IMR-90 (cell line): ENCODE measurements around the gene SNAPC1. TPM values are rescaled to one million over a fixed set of nuclear protein-coding genes. Genes with fewer than 3 reads are reported as not detected.

Experiments used
- ATAC-seq: fragments of 200-7000 bp; cut with Tn5 transposase; 2 replicates; pipeline ENCODE4 v1.9.1; 2020; ENCODE audit warnings: low read depth, mild to moderate bottlenecking, moderate library complexity
- BruUV-seq: library from RNA; stranded (reverse); fragments of 400-500 nt; replicated peaks from 2 replicates; lab custom pipeline; 2021; lab: Mats Ljungman, UMichigan
- CTCF ChIA-PET: fragments of 300-600 bp; formaldehyde crosslinking; extraction: SDS; loops from one replicate; lab custom pipeline; 2021; ENCODE audit warnings: antibody characterized with exemption; lab: Yijun Ruan, JAX
- POLR2A ChIA-PET: fragments of 300-600 bp; sonication (Branson Sonifier 250); formaldehyde crosslinking; loops from one replicate; lab custom pipeline; 2022; ENCODE audit warnings: antibody characterized with exemption; ENCODE audit not compliant: unreplicated experiment; lab: Charles Lee
- DNase-seq: peaks from one replicate; pipeline ENCODE4 v3.0.0; 2013
- H2AFZ ChIP-seq: replicated peaks from 2 replicates; pipeline ENCODE3; 2013; ENCODE audit warnings: low read length, mild to moderate bottlenecking; ENCODE audit not compliant: poor library complexity
- H2AK5ac ChIP-seq: 2 replicates; pipeline ENCODE4 v1.6.1; 2013; ENCODE audit warnings: low read depth, low read length, inconsistent platforms
- H2AK9ac ChIP-seq: replicated peaks from 2 replicates; pipeline ENCODE3; 2013; ENCODE audit warnings: mild to moderate bottlenecking, low read depth, low read length, moderate library complexity; ENCODE audit not compliant: poor library complexity
- H2BK120ac ChIP-seq: 2 replicates; pipeline ENCODE4 v1.6.1; 2013; ENCODE audit warnings: low read depth, low read length, inconsistent platforms
- H2BK15ac ChIP-seq: 3 replicates; pipeline ENCODE4 v1.6.1; 2013; ENCODE audit warnings: low read depth, low read length, inconsistent platforms
- H2BK20ac ChIP-seq: 2 replicates; pipeline ENCODE4 v1.6.1; 2013; ENCODE audit warnings: low read depth, mild to moderate bottlenecking, inconsistent platforms, low read length, moderate library complexity
- H2BK5ac ChIP-seq: 2 replicates; pipeline ENCODE4 v1.6.1; 2013; ENCODE audit warnings: mild to moderate bottlenecking, low read depth, low read length, inconsistent platforms; ENCODE audit not compliant: poor library complexity, severe bottlenecking
- H3K14ac ChIP-seq: replicated peaks from 2 replicates; pipeline ENCODE4 v1.6.1; 2013; ENCODE audit warnings: low read depth, low read length, inconsistent platforms
- H3K18ac ChIP-seq: 2 replicates; pipeline ENCODE4 v1.6.1; 2013; ENCODE audit warnings: low read depth, low read length, control low read depth
- H3K23ac ChIP-seq: 2 replicates; pipeline ENCODE4 v1.6.1; 2013; ENCODE audit warnings: low read depth, low read length, inconsistent platforms
- H3K27ac ChIP-seq: 2 replicates; pipeline ENCODE4 v1.5.1; 2013; ENCODE audit warnings: mild to moderate bottlenecking, control low read depth, low read length; ENCODE audit not compliant: insufficient read depth
- H3K27me3 ChIP-seq: 2 replicates; pipeline ENCODE4 v1.6.1; 2013; ENCODE audit warnings: low read length; ENCODE audit not compliant: control insufficient read depth, insufficient read depth
- H3K36me3 ChIP-seq: 2 replicates; pipeline ENCODE4 v1.6.1; 2013; ENCODE audit warnings: low read length, mixed read lengths; ENCODE audit not compliant: control insufficient read depth, insufficient read depth
- H3K4ac ChIP-seq: 2 replicates; pipeline ENCODE4 v1.6.1; 2013; ENCODE audit warnings: low read depth, low read length, inconsistent platforms
- H3K4me1 ChIP-seq: 2 replicates; pipeline ENCODE4 v1.6.1; 2013; ENCODE audit warnings: low read length, mixed read lengths; ENCODE audit not compliant: control insufficient read depth, insufficient read depth
- H3K4me2 ChIP-seq: 2 replicates; pipeline ENCODE4 v1.6.1; 2013; ENCODE audit warnings: low read depth, mild to moderate bottlenecking, control low read depth, low read length, moderate library complexity
- H3K4me3 ChIP-seq: 2 replicates; pipeline ENCODE4 v1.5.1; 2013; ENCODE audit warnings: low read depth, mild to moderate bottlenecking, control low read depth, low read length, moderate library complexity; ENCODE audit not compliant: insufficient read depth
- H3K56ac ChIP-seq: 2 replicates; pipeline ENCODE4 v1.6.1; 2013; ENCODE audit warnings: low read length, inconsistent platforms; ENCODE audit not compliant: insufficient read depth; ENCODE audit errors: extremely low read depth
- H3K79me1 ChIP-seq, 2 experiments: 2 replicates each; pipeline ENCODE4 v1.6.1; 2013; ENCODE audit warnings: low read length in 2 of 2, inconsistent platforms in 1 of 2, low read depth in 1 of 2
- H3K9ac ChIP-seq: 2 replicates; pipeline ENCODE4 v1.6.1; 2013; ENCODE audit warnings: low read depth, low read length, control low read depth
- H3K9me1 ChIP-seq: 2 replicates; pipeline ENCODE4 v1.6.1; 2013; ENCODE audit warnings: low read length, inconsistent platforms; ENCODE audit not compliant: insufficient read depth
- H3K9me3 ChIP-seq: 2 replicates; pipeline ENCODE4 v1.6.1; 2013; ENCODE audit warnings: low read length; ENCODE audit not compliant: control insufficient read depth, insufficient read depth
- H4K20me1 ChIP-seq: 2 replicates; pipeline ENCODE4 v1.6.1; 2013; ENCODE audit warnings: low read length, inconsistent platforms; ENCODE audit not compliant: insufficient read depth
- H4K5ac ChIP-seq: 2 replicates; pipeline ENCODE4 v1.6.1; 2013; ENCODE audit warnings: mild to moderate bottlenecking, low read depth, low read length, control low read depth
- H4K8ac ChIP-seq, 2 experiments: 2 replicates each; pipeline ENCODE4 v1.6.1; 2013; ENCODE audit warnings: low read depth in 2 of 2, low read length in 2 of 2, control low read depth in 1 of 2, inconsistent platforms in 1 of 2
- H4K91ac ChIP-seq: 2 replicates; pipeline ENCODE4 v1.6.1; 2013; ENCODE audit warnings: low read depth, low read length, inconsistent platforms; ENCODE audit not compliant: insufficient read depth
- BHLHE40 ChIP-seq: fragments of 150-350 bp; IDR thresholded peaks from 2 replicates; pipeline ENCODE4 v1.6.1; 2016; ENCODE audit warnings: mild to moderate bottlenecking, low read depth, low read length
- CEBPB ChIP-seq: IDR thresholded peaks from 2 replicates; pipeline ENCODE4 v1.6.1; 2012; ENCODE audit warnings: low read depth, low read length, improper control_type of control experiment
- CHD1 ChIP-seq: IDR thresholded peaks from 2 replicates; pipeline ENCODE4 v1.6.1; 2012; ENCODE audit warnings: low read depth, low read length, improper control_type of control experiment
- FOS ChIP-seq: fragments of 150-350 bp; IDR thresholded peaks from 2 replicates; pipeline ENCODE4 v1.6.1; 2016; ENCODE audit warnings: low read depth, low read length
- MAFK ChIP-seq: IDR thresholded peaks from 2 replicates; pipeline ENCODE4 v1.6.1; 2012; ENCODE audit warnings: low read depth, low read length, improper control_type of control experiment
- MAZ ChIP-seq: IDR thresholded peaks from 2 replicates; pipeline ENCODE4 v1.6.1; 2012; ENCODE audit warnings: low read depth, mild to moderate bottlenecking, low read length, improper control_type of control experiment, moderate library complexity, borderline replicate concordance
- MXI1 ChIP-seq: IDR thresholded peaks from 2 replicates; pipeline ENCODE4 v1.6.1; 2012; ENCODE audit warnings: low read depth, mild to moderate bottlenecking, low read length, moderate library complexity, borderline replicate concordance
- NFE2L2 ChIP-seq: fragments of 150-350 bp; IDR thresholded peaks from 2 replicates; pipeline ENCODE4 v1.6.1; 2016; ENCODE audit warnings: low read depth, mild to moderate bottlenecking, low read length
- POLR2A ChIP-seq: IDR thresholded peaks from 2 replicates; pipeline ENCODE4 v1.6.1; 2012; ENCODE audit warnings: mild to moderate bottlenecking, low read depth, low read length
- RAD21 ChIP-seq: IDR thresholded peaks from 2 replicates; pipeline ENCODE4 v1.6.1; 2012; ENCODE audit warnings: low read length, improper control_type of control experiment
- RCOR1 ChIP-seq: IDR thresholded peaks from 2 replicates; pipeline ENCODE4 v1.6.1; 2012; ENCODE audit warnings: mild to moderate bottlenecking, low read length, improper control_type of control experiment; ENCODE audit not compliant: insufficient replicate concordance
- RFX5 ChIP-seq: IDR thresholded peaks from 2 replicates; pipeline ENCODE4 v1.8.0; 2012; ENCODE audit warnings: low read depth, mild to moderate bottlenecking, low read length, moderate library complexity
- SMC3 ChIP-seq: fragments of 150-350 bp; IDR thresholded peaks from 2 replicates; pipeline ENCODE4 v1.6.1; 2016; ENCODE audit warnings: low read depth, mild to moderate bottlenecking, antibody characterized with exemption, low read length, moderate library complexity
- USF2 ChIP-seq: fragments of 150-350 bp; IDR thresholded peaks from 2 replicates; pipeline ENCODE4 v1.6.1; 2017; ENCODE audit warnings: mild to moderate bottlenecking, antibody characterized with exemption, low read length, low read depth
- WGBS, 2 experiments: methylation state at CpG; one replicate each; pipeline versions ENCODE4 v1.1.5 to v1.1.7; 2013; ENCODE audit warnings: missing lambda C conversion rate in 2 of 2; ENCODE audit not compliant: insufficient read length in 1 of 2; ENCODE audit errors: extremely low coverage in 2 of 2; 5-methylcytosine and 5-hydroxymethylcytosine counted together
- dilution Hi-C: fragments of 300-500 bp; cut with HindIII; formaldehyde crosslinking; loops from one replicate; pipeline ENCODE4 v1.14.3; 2018; ENCODE audit warnings: low sequenced_read_pairs; ENCODE audit not compliant: unreplicated experiment
- in situ Hi-C: fragments of 300-500 bp; cut with MboI; formaldehyde crosslinking; loops from 3 replicates; pipeline ENCODE4 v1.14.3; 2019; ENCODE audit warnings: low sequenced_read_pairs, inconsistent platforms, mixed read lengths
- intact Hi-C: fragments of 100-400 bp; cut with micrococcal nuclease; formaldehyde crosslinking; loops from 2 replicates; pipeline ENCODE4 v1.10.0; 2022
- polyA plus RNA-seq, 3 experiments: library from polyadenylated mRNA; depleted of rRNA; stranded (reverse); fragments of >200 nt; gene quantifications; 2 replicates each; pipeline ENCODE4 v1.2.3, GENCODE V29; 2012; ENCODE audit warnings: low replicate concordance in 1 of 3
- total RNA-seq: library from RNA; depleted of rRNA; stranded (reverse); fragments of >200 nt; gene quantifications from 2 replicates; pipeline ENCODE4 v1.2.3, GENCODE V29; 2012
- TF ChIP-seq, protein P1 (sequence below): conservative IDR thresholded peaks from 2 replicates; pipeline ENCODE4 v1.5.1; 2012; ENCODE audit warnings: mild to moderate bottlenecking, low read depth, low read length, improper control_type of control experiment
- TF ChIP-seq, protein P2 (sequence below): fragments of 150-350 bp; IDR thresholded peaks from 2 replicates; pipeline ENCODE4 v1.6.1; 2016; ENCODE audit warnings: low read depth, mild to moderate bottlenecking, low read length, moderate library complexity, borderline replicate concordance

Gene SNAPC1
- total and polyA plus RNA-seq, 2 of the 4 experiments (the other 2 are of a cell fraction) = 7.7 to 9.3 TPM

DNA sequence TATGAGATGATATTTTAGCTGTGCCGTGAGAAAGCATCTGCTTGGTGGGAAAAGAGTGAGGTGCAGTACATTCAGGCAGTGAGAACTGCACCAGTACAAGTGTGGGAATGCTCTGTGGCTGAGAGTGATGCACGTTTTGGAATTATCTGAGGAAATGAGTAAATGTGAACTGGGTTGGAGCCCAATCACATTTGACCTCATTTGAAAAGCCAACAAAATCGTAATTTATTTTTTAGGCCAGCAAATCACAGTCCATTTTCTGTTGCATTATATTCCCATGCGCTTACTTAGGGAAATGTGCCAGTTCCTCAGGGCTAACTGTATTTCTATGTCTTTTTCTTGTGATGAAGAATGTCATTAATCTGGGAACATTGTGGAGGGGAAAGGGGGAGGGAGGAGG, 77.3 kb downstream of the SNAPC1 start:
- no peak overlapping the region for H2BK20ac ChIP-seq
- no peak overlapping the region for H4K8ac ChIP-seq
- no peak overlapping the region for H3K56ac ChIP-seq
- H4K5ac ChIP-seq = no peak overlapping the region
- no peak overlapping the region for H2AK9ac ChIP-seq
- H3K79me1 ChIP-seq = no peaks in the 10 kb centered on the region
- no peaks in the 10 kb centered on the region for H3K9me3 ChIP-seq
- BruUV-seq = no TSS peak
- CTCF ChIA-PET = interaction anchor here (0.6 kb wide), 1 partner anchor 385 kb away, joined by 3 read pairs; no protein-coding TSS in a partner anchor
- no peak overlapping the region for H3K4me3 ChIP-seq
- ATAC-seq (no peak), DNase-seq (peak; percentile 72)
- no peak overlapping the region for H2AFZ ChIP-seq
- no peak overlapping the region for H3K18ac ChIP-seq
- H3K4ac ChIP-seq = no peak overlapping the region
- WGBS, 2 experiments = 89% methylated on average over 1 of the region's 4 CpGs; no CpG with 5 or more reads in 1 of the 2 experiments
- H2BK120ac ChIP-seq = no peak overlapping the region
- no peak overlapping the region for H2BK5ac ChIP-seq
- no peaks in the 10 kb centered on the region for H3K27me3 ChIP-seq
- no peak overlapping the region for H3K14ac ChIP-seq
- no peak overlapping the region for H3K27ac ChIP-seq
- no peaks in the 10 kb centered on the region; the same call in 1 of the 2 replicates for H3K9me1 ChIP-seq
- TF ChIP-seq MAZ (no peak), CHD1 (no peak), FOS (no peak), CEBPB (no peak), RAD21 (no peak), POLR2A (no peak), BHLHE40 (no peak), MAFK (no peak), SMC3 (no peak), NFE2L2 (no peak), RCOR1 (no peak), MXI1 (no peak), RFX5 (no peak), USF2 (no peak)
- TF ChIP-seq, protein P1, sequence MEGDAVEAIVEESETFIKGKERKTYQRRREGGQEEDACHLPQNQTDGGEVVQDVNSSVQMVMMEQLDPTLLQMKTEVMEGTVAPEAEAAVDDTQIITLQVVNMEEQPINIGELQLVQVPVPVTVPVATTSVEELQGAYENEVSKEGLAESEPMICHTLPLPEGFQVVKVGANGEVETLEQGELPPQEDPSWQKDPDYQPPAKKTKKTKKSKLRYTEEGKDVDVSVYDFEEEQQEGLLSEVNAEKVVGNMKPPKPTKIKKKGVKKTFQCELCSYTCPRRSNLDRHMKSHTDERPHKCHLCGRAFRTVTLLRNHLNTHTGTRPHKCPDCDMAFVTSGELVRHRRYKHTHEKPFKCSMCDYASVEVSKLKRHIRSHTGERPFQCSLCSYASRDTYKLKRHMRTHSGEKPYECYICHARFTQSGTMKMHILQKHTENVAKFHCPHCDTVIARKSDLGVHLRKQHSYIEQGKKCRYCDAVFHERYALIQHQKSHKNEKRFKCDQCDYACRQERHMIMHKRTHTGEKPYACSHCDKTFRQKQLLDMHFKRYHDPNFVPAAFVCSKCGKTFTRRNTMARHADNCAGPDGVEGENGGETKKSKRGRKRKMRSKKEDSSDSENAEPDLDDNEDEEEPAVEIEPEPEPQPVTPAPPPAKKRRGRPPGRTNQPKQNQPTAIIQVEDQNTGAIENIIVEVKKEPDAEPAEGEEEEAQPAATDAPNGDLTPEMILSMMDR = no peak
- TF ChIP-seq, protein P2, sequence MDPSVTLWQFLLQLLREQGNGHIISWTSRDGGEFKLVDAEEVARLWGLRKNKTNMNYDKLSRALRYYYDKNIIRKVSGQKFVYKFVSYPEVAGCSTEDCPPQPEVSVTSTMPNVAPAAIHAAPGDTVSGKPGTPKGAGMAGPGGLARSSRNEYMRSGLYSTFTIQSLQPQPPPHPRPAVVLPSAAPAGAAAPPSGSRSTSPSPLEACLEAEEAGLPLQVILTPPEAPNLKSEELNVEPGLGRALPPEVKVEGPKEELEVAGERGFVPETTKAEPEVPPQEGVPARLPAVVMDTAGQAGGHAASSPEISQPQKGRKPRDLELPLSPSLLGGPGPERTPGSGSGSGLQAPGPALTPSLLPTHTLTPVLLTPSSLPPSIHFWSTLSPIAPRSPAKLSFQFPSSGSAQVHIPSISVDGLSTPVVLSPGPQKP = no peak
- no peak overlapping the region for H2AK5ac ChIP-seq
- in situ Hi-C loops = loop anchor here (5.0 kb wide), 2 partner anchors 382 to 542 kb away; no protein-coding TSS in a partner anchor
- no peak overlapping the region for H3K4me2 ChIP-seq
- H3K9ac ChIP-seq = no peak overlapping the region
- intact Hi-C loops = loop anchor here (5.0 to 10.0 kb wide), 2 partner anchors 142 to 285 kb away; partner anchors contain the start of gene HIF1A
- H2BK15ac ChIP-seq = no peak overlapping the region
- H3K4me1 ChIP-seq = no peaks in the 10 kb centered on the region; the same call in 1 of the 2 replicates
- H4K20me1 ChIP-seq = no peaks in the 10 kb centered on the region
- dilution Hi-C loops = no loop called here
- no peak overlapping the region for H4K91ac ChIP-seq
- no peak overlapping the region for H3K23ac ChIP-seq
- POLR2A ChIA-PET = no interaction called here
- H3K36me3 ChIP-seq = no peaks in the 10 kb centered on the region
